Tibial artery (tissue), 4 donors: ENCODE measurements around the gene SUN5.
"Not testable (repeated sequence)": the region's sequence is repeated elsewhere in the genome, so short reads cannot be mapped to it uniquely, and the experiment has no call there.

Experiments used
- DNase-seq, 2 donors: peaks; one replicate each; pipeline ENCODE4 v3.0.0-alpha.2; 2019
- H3K27ac ChIP-seq, 2 donors: fragments of 200-600 bp; sonication (generic) in 1 of 2; 1 replicate in 1 of 2; 2 replicates in 1 of 2; pipeline ENCODE4 v1.5.1; 2018 to 2019; ENCODE audit warnings: mild to moderate bottlenecking in 1 of 2
- H3K27me3 ChIP-seq, 2 donors: fragments of 200-600 bp; sonication (generic) in 1 of 2; one replicate each; pipeline versions ENCODE4 v1.5.1 to v1.6.0; 2016 to 2019
- H3K36me3 ChIP-seq, 3 donors: fragments of 200-600 bp; sonication (generic) in 2 of 3; one replicate each; pipeline ENCODE4 v1.5.1; 2016 to 2019; ENCODE audit warnings: mild to moderate bottlenecking in 2 of 3
- H3K4me1 ChIP-seq, 4 donors: fragments of 200-600 bp; sonication (generic) in 2 of 4; 1 replicate in 3 of 4; 2 replicates in 1 of 4; pipeline ENCODE4 v1.5.1; 2016 to 2019
- H3K4me3 ChIP-seq, 2 donors: fragments of 200-600 bp; sonication (generic) in 1 of 2; 1 replicate in 1 of 2; 2 replicates in 1 of 2; pipeline ENCODE4 v1.5.1; 2018 to 2019; ENCODE audit warnings: mild to moderate bottlenecking in 2 of 2
- H3K9me3 ChIP-seq, 3 donors: fragments of 200-600 bp; sonication (generic) in 1 of 3; one replicate each; pipeline ENCODE4 v1.5.1; 2016 to 2019
- intact Hi-C: fragments of 100-400 bp; cut with DNase I; formaldehyde crosslinking; loops from one replicate; pipeline ENCODE4 v1.15.0; 2023; ENCODE audit warnings: low total_unique reads
- TF ChIP-seq, protein P1 (sequence below), 2 experiments: fragments of 200-600 bp in 1 of 2; fragments of 450-650 bp in 1 of 2; IDR thresholded peaks; one replicate each; pipeline ENCODE4 v1.5.1; 2017 to 2019; ENCODE audit warnings: antibody characterized with exemption in 2 of 2, mild to moderate bottlenecking in 1 of 2, moderate library complexity in 1 of 2

The SUN5 gene

DNA sequence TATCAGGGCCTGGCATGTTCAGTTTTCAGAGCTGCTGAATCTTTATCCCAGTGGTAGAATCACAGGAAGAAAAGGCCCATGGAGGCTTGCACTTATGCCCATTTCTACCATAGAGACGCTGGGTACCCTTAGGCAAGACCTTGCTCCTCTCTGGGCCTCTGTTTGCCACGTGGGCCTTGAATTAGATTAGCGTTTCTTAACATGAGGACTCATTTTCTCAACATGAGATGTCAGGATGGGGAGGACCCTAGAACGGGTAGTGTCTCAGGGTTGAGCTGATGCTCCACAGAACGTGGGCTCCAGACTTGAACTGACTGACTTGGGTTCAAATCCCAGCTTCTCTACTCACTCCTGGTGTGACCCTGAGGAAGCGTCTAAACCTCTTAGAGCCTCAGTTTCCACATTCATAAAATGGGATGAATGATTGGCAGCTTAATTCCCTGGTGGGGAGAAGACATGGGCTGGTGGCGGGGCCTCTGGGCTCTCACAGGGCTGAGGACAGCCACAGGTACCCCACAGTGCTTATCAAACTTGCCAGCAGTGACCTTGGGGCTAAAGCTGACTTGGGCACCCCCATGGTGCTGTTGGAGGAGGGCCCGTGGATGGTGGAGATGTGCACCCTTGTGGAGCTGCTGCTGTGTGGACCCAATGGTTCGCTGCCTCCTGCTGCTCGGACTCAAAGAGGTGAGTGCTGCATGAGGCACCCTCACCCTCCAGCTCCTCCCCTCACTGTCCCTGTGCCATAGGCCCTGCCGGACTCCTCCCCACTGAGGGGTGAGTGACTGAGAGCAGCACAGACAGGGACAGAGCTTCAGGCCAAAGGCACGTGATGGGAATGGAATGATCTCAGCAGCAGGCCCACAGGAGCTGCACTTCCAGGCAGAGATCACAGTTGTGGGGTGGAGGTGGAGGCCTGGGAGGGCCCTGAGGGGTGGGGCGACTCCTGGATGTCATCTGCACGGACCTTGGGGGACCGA, 28.2 kb downstream of the SUN5 start:
- Histone ChIP-seq H3K36me3 (no peaks in the 10 kb centered on the region), H3K9me3 (no peaks in the 10 kb centered on the region), H3K27ac (no peak overlapping the region), H3K27me3 (peaks cover 0 to 16% of the 10 kb centered on the region in 2 donors), H3K4me3 (no peak overlapping the region), H3K4me1 (no peaks in the 10 kb centered on the region)
- DNase-seq: peak in 1 of 2 donors; percentile 27
- intact Hi-C loops: no loop called here
- TF ChIP-seq, protein P1, sequence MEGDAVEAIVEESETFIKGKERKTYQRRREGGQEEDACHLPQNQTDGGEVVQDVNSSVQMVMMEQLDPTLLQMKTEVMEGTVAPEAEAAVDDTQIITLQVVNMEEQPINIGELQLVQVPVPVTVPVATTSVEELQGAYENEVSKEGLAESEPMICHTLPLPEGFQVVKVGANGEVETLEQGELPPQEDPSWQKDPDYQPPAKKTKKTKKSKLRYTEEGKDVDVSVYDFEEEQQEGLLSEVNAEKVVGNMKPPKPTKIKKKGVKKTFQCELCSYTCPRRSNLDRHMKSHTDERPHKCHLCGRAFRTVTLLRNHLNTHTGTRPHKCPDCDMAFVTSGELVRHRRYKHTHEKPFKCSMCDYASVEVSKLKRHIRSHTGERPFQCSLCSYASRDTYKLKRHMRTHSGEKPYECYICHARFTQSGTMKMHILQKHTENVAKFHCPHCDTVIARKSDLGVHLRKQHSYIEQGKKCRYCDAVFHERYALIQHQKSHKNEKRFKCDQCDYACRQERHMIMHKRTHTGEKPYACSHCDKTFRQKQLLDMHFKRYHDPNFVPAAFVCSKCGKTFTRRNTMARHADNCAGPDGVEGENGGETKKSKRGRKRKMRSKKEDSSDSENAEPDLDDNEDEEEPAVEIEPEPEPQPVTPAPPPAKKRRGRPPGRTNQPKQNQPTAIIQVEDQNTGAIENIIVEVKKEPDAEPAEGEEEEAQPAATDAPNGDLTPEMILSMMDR (IDR thresholded peaks at IDR 0.05): no peak

DNA sequence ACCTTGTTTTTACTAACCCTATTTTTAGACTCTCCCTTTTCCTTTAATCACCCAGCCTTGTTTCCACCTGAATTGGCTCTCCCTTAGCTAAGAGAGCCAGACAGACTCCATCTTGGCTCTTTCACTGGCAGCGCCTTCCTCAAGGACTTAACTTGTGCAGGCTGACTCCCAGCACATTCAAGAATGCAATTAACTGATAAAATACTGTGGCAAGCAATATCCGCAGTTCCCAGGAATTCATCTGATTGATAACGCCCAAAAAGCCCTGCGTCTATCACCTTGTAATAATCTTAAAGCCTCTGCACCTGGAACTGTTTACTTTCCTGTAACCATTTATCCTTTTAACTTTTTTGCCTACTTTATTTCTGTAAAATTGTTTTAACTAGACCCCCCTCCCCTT, 29.1 kb downstream of the SUN5 start:
- H3K36me3 ChIP-seq, intact Hi-C loops, H3K27me3 ChIP-seq, H3K4me3 ChIP-seq, H3K4me1 ChIP-seq, H3K27ac ChIP-seq, DNase-seq, H3K9me3 ChIP-seq: not testable (repeated sequence)

DNA sequence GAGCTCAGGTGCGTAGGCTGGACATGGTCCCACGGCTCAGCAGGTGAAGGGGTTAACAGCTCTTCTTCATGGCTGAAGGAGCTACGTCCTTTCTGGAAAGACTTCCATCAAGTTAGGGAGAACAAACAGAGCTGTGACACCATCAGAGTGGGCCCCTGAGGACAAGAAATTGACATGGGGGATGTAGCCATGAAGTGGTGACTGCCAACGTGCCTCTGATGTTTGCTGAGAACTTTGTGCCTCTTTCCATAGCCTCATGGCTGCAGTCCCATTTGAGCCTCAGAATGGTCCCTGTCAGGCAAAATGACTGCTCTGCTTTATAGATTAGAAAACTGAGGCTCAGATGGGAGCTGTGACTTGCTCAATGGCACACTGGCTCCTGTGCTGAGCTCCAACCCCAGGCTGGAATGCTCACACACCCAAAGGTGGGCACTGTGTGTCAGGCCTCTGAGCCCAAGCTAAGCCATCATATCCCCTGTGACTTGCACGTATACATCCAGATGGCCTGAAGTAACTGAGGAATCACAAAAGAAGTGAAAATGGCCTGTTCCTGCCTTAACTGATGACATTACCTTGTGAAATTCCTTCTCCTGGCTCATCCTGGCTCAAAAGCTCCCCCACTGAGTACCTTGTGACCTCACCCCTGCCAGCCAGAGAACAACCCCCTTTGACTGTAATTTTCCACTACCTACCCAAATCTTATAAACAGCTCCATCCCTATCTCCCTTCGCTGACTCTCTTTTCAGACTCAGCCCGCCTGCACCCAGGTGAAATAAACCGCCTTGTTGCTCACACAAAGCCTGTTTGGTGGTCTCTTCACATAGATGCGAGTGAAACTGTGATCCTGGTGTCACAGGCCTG, 29.8 kb downstream of the SUN5 start:
- H3K4me1 ChIP-seq, H3K27me3 ChIP-seq, H3K9me3 ChIP-seq, H3K36me3 ChIP-seq, intact Hi-C loops, H3K4me3 ChIP-seq, H3K27ac ChIP-seq: not testable (repeated sequence)
- peak in 1 of 2 donors; percentile 19 for DNase-seq

DNA sequence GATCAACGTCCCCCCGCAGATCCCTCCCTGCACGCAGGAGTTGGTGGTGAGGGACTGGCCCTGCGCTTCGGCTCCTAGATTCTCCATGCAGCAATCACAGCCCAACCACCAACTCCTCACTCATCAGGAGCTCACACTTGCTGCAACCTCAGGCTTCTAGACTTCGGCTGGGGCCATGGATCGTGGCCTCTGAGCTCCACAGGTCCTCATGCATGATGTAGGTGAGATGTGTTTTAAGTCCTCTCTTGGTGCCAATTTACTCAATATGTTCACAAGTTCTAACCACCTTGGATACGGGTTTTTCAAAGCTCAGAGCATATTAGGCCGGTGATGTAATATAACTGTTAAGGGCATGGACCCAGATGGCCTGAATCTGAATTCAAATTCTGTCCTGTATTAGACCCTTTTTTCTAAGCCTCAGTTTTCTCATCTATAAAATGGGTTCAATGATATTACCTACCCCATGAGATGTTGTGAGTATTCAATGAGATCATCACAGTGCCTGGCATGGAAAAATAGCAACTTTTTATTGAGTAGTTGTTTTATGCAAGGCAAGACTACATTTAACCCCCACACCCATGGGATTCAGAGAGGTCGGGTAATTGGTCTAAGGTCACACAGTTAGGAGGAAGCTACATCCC, 31.0 kb downstream of the SUN5 start:
- intact Hi-C loops: no loop called here
- peaks cover 0 to 11% of the 10 kb centered on the region in 2 donors for H3K27me3 ChIP-seq
- no peaks in the 10 kb centered on the region for H3K9me3 ChIP-seq
- no peak for DNase-seq
- H3K4me3 ChIP-seq: no peak overlapping the region
- H3K27ac ChIP-seq: no peak overlapping the region
- no peaks in the 10 kb centered on the region for H3K4me1 ChIP-seq
- no peaks in the 10 kb centered on the region for H3K36me3 ChIP-seq
- TF ChIP-seq, protein P1 (IDR thresholded peaks at IDR 0.05): no peak

DNA sequence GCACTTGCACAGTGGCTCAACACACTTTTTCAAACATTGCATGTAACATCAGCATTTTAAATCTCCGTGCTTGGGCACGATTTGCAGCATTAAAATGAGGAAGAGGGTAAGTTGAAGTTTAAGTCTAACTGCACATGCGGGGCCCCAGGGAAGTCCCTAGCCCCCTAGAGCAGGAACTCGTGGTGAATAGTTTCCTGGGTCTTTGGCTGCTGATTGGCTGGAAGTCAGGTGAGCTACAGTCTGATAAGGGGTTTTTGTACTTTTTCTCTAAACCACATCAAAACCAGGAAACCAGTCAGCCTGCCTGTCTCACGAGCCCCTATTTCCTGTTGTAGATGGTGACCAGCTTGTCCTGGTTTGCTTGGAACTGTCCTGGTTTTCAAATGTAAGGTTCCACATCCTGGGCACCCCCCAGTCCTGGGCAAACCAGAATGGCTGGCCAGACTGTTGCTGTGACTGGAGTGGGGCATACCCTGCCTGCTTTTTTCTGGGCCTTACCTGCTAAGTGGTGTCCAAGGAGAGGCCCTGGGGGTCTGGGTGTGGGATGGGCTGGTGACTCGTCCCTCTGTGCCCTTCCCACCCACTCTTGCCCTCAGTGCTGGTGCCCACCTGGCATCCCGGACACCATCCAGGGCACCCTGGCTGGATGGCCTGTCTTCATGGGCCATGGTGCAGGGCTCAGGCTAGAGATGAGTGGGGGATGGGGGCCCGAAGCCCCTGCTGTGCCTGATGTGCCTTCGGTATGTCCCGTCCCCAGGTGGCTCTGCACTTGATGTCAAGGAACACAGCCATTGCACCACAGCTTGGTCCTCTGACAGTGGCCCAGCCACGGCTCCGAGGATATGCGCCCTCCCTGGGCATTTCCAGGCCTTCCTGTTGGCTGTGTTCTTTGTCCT, 31.8 kb downstream of the SUN5 start:
- Histone ChIP-seq H3K9me3 (no peaks in the 10 kb centered on the region), H3K36me3 (no peaks in the 10 kb centered on the region), H3K4me1 (no peaks in the 10 kb centered on the region), H3K4me3 (no peak overlapping the region), H3K27ac (no peak overlapping the region), H3K27me3 (peaks cover 0 to 8% of the 10 kb centered on the region in 2 donors)
- DNase-seq: peak in 1 of 2 donors; percentile 60
- TF ChIP-seq, protein P1 (IDR thresholded peaks at IDR 0.05): no peak
- intact Hi-C loops: no loop called here
